Measurements from ENCODE around the gene FOLR3. TPM values are rescaled to one million over a fixed set of nuclear protein-coding genes. Genes with fewer than 3 reads are reported as not detected.

The FOLR3 gene
- total and polyA plus RNA-seq, 9 of the 15 experiments (the other 6 are each of a cell fraction or from before 2014, with no cell fraction given), result not detected

GRCh38 chr11:72088076-72088808, 47.3 kb upstream of the FOLR3 start (continued):
- TF ChIP-seq BRF1 (IDR thresholded peaks at IDR 0.05; ENCODE audit: borderline replicate concordance, extremely low read depth, insufficient read length) (no peak), ZNF511 (CRISPR knock-in tag; IDR thresholded peaks at IDR 0.05) (no peak), KDM1A (IDR thresholded peaks at IDR 0.05) (peak; percentile 55 to 60; a peak in 3 of 4 replicates), EZH2 (IDR thresholded peaks at IDR 0.05; ENCODE audit: borderline replicate concordance, low read depth, low read length) (no peak), HMG20A (CRISPR knock-in tag; conservative IDR thresholded peaks at IDR 0.05) (no peak), NCOA2 (IDR thresholded peaks at IDR 0.05; ENCODE audit: partially characterized antibody in 2 of 2) (no peak), ARID3A (IDR thresholded peaks at IDR 0.05; ENCODE audit: borderline replicate concordance, low read depth, low read length) (no peak), ZNF695 (CRISPR knock-in tag; IDR thresholded peaks at IDR 0.05) (no peak), ARID4B (CRISPR knock-in tag; IDR thresholded peaks at IDR 0.05) (no peak), MAFK (IDR thresholded peaks at IDR 0.05; ENCODE audit: low read length) (no peak), ZBTB9 (CRISPR knock-in tag; IDR thresholded peaks at IDR 0.05) (no peak), ZNF224 (CRISPR knock-in tag; IDR thresholded peaks at IDR 0.05) (no peak), STAT5A (IDR thresholded peaks at IDR 0.05; ENCODE audit: borderline replicate concordance, low read length) (no peak), TCF7 (IDR thresholded peaks at IDR 0.05; ENCODE audit: borderline replicate concordance) (no peak), SRF (CRISPR knock-in tag; IDR thresholded peaks at IDR 0.05) (no peak), FOSL1 (tag; conservative IDR thresholded peaks at IDR 0.05) (0 out of 2 replicates have a peak, but pooled peaks have one; percentile 21), ID3 (CRISPR knock-in tag; IDR thresholded peaks at IDR 0.05) (no peak), ID3 (tag; IDR thresholded peaks at IDR 0.05) (no peak), FOXK1 (CRISPR knock-in tag; IDR thresholded peaks at IDR 0.05; ENCODE audit: borderline replicate concordance) (no peak), TAF15 (IDR thresholded peaks at IDR 0.05; ENCODE audit: low read depth, low read length) (no peak)
